Stimulated activated CD4-positive, alpha-beta T cell treated with anti-CD3 and anti-CD28 coated beads, TNF-alpha, amount 100 ng/mL, for 4 hours (primary cell): ENCODE measurements around the gene RACGAP1.

ENCODE experiments used
- DNase-seq, 3 experiments: peaks; one replicate each; pipeline ENCODE4 v3.0.0-alpha.2; 2020; ENCODE audit warnings: low read depth in 3 of 3

Gene RACGAP1

DNA sequence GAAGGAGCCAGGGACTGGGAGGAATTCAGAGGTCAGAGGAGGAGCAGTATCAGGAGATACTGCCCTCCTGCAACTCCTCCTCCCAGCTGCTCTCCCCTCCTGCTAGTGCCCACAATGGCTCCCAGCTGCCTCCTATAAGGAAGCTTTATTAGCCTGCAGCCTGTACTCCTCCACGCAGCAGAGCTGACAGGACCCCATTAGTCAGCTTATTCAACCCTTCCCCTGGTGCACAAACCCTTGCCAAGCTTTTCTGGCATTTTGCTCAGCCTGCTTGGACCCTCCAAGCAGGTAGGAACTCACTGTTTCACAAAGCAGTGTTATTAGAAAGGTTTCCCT is 81.7 kb downstream of the RACGAP1 start:
- no peak for DNase-seq

DNA sequence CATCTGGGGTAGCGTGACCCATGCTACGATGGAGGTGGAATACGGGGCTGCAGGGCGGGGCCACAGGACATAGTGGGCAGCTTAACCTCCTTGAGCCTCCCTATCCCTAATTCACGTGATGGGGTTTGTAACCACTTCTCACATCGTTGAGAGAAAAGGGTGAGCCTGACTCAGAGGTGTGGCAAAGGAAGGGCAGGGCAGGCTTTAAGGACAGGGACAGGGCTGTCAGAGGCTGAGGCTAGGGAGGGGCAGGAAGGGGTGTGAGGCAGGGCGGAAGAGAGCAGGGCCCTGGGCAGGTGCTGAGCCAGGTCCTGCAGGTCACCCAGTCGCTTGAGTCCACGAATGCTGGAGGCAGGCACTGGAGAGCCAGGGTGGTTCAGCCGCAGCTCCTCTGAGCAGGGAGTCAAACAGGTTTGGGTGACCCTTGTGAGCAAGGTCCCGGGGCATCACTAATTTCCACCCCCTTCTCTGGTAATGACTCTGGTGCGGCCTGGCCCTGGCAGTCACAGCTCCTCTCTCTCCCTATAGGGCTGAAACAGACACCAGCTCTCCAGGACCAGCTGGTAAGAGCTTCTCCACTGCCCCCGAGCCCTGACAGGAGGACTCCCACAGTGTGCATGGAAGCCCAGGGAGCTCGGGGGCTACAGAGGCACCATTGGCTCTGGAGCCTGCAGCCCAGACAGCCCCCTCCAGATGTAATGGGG is 82.2 kb downstream of the RACGAP1 start:
- no peak for DNase-seq

DNA sequence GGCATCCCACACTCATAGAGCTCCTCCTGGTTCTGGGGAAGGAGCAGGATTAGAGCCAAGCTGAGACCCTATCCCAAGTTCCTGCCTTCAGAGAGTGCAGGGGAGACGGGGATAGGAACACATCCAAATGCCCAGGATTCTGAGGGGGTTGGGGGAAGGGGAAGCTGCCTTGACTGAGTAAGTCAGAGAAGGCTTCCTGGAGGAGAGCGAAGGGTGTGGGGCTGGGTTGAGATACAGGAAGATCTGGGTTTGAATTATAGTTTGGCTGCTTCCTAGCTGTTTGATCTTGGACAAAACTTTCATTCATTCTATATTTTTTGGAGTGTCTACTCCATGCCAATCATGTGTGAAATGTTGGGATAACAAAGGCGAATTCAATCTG is 82.8 kb downstream of the RACGAP1 start:
- no peak for DNase-seq

DNA sequence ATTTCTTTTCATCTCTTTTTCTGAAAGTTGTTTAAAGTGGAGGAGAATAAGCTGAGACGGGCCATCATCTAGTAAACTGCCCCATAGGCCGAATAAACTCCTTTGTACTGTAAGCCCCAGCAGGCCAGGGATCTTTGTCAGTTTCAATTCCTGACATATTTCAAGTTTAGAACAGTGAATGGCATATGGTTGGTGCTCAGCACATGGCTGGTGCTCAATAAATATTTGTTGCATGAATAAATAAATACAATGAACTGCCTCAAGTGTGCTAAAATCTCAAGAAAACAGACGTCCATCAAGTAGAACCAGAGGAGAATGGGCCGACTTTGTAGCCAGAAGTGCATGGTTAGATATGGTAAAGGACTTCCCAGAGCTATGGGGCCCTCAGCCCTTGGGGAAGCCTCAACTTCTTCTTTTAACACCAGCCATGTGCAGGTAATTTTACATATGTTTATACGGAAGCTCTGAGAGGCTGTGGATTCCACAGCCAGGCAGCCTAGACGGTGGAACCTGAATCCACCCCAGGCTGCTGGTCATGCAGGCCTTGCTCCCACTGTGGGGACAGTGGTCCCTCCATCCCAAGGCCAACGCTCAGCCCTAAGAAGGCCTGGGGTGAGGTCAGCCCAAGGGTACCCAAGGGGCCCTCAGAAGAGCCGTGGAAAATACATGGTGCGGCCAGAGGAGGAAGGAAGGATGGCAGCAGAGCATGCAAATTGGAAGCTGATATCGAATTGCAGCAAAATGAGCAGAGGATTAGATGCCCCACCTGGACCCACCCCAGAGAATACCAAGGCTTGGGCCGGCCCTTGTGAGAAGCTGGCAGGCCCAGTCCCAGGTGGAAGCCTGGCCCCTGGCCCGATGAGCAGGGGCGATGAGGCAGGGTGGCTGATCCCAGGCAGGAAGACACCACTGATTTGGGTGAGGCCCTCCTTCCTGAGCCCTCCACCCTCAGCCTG is 83.5 kb downstream of the RACGAP1 start:
- DNase-seq: no peak

DNA sequence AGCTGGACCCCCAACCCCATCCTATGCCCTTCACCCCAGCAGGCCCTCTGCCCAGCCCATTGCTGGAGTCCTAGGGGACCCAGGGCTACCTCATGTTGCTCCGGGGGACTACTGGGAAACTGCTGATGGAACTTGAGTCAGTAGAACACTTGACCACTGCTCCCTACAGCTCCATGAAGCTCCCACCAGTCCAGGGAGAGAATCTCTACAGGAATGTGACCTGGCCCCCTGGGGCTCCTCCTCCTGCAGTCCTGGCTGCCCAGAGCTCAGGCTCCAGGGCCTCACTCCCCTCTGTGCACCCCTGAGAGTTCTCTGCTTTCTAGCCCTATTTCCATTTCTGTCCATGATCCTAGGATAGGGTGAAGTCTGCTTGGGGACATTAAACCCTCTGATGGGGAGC is 85.6 kb downstream of the RACGAP1 start:
- no peak for DNase-seq

DNA sequence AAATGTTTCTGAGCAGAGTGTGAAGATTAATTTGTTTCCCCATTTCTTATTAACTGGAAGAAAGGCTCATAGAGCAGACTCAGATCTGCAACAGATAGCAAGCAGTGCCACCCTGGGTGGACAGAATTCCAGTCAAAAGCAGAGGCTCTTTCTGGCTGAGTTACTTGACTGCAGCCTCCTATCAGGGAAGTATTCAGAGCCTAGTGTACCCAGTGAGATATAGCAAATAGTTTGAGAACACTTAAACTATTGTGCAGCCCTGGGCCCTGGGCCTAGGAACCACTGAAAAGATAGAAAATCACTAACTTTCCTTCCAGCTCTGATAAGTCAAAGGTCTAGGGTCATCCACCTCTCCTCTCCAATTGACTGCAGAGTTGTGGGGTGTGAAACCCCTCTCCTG is 86.0 kb downstream of the RACGAP1 start:
- no peak for DNase-seq
